HS-27A (cell line): Measurements from ENCODE around the gene NANOGP8.
"Not testable (repeated sequence)": the region's sequence is repeated elsewhere in the genome, so short reads cannot be mapped to it uniquely, and the experiment has no call there.

Source experiments
- DNase-seq: peaks from one replicate; pipeline ENCODE4 v3.0.0-alpha.2; 2012; ENCODE audit warnings: low read depth, missing footprints

Gene NANOGP8

GRCh38 chr15:35092846-35093245 is 7.8 kb upstream of the NANOGP8 start:
- DNase-seq: no peak

- DNase-seq: no peak
These were observed 7.2 kb upstream of the NANOGP8 start for GRCh38 chr15:35092311-35092710.

- no peak for DNase-seq
These were observed 5.2 kb upstream of the NANOGP8 start for GRCh38 chr15:35090104-35090807.

GRCh38 chr15:35089551-35089950 is 4.5 kb upstream of the NANOGP8 start:
- DNase-seq: no peak

GRCh38 chr15:35088329-35088728 is 3.2 kb upstream of the NANOGP8 start:
- no peak for DNase-seq

- no peak for DNase-seq
These were observed 2.7 kb upstream of the NANOGP8 start for GRCh38 chr15:35087759-35088158.

GRCh38 chr15:35082371-35083348 is 2.4 kb downstream of the NANOGP8 start:
- DNase-seq: not testable (repeated sequence)

GRCh38 chr15:35081626-35082365 is 3.3 kb downstream of the NANOGP8 start:
- DNase-seq: not testable (repeated sequence)

GRCh38 chr15:35080226-35080625 is 4.9 kb downstream of the NANOGP8 start:
- no peak for DNase-seq

GRCh38 chr15:35078221-35078915 is 6.7 kb downstream of the NANOGP8 start:
- peak; percentile 11 for DNase-seq

- no peak for DNase-seq
These were observed 14.0 kb downstream of the NANOGP8 start for GRCh38 chr15:35071106-35071505.

- DNase-seq: no peak
These were observed 16.1 kb downstream of the NANOGP8 start for GRCh38 chr15:35068846-35069475.

- DNase-seq: no peak
These were observed 17.4 kb downstream of the NANOGP8 start for GRCh38 chr15:35067496-35068347.

- DNase-seq: no peak
These were observed 19.0 kb downstream of the NANOGP8 start for GRCh38 chr15:35066094-35066493.

- no peak for DNase-seq
These were observed 20.4 kb downstream of the NANOGP8 start for GRCh38 chr15:35064576-35065190.

- DNase-seq: no peak
These were observed 22.4 kb downstream of the NANOGP8 start for GRCh38 chr15:35062738-35063099.

GRCh38 chr15:35061825-35062737 is 23.0 kb downstream of the NANOGP8 start:
- no peak for DNase-seq

GRCh38 chr15:35061161-35061824 is 23.8 kb downstream of the NANOGP8 start:
- no peak for DNase-seq
